DOHH2 (cell line): ENCODE results near the gene ISLR2.

Experiments used
- H3F3A ChIP-seq: fragments of 200-600 bp; sonication (generic), shearing (Covaris generic); 2 replicates; pipeline ENCODE4 v1.6.0; 2016; ENCODE audit warnings: antibody characterized with exemption, mild to moderate bottlenecking; ENCODE audit not compliant: control insufficient read depth, insufficient read depth
- H3K27ac ChIP-seq: fragments of 200-600 bp; sonication (generic); 2 replicates; pipeline ENCODE4 v1.5.1; 2014; ENCODE audit warnings: low read depth, mild to moderate bottlenecking, low read length, moderate library complexity
- H3K27me3 ChIP-seq: fragments of 200-600 bp; sonication (generic); 2 replicates; pipeline ENCODE4 v1.6.1; 2014; ENCODE audit warnings: mild to moderate bottlenecking, low read length, mixed read lengths; ENCODE audit not compliant: control insufficient read depth
- H3K36me3 ChIP-seq: fragments of 200-600 bp; sonication (generic); 2 replicates; pipeline ENCODE4 v1.6.1; 2014; ENCODE audit warnings: mild to moderate bottlenecking, low read length, moderate library complexity, mixed read lengths; ENCODE audit not compliant: control insufficient read depth
- H3K4me1 ChIP-seq: fragments of 200-600 bp; sonication (generic); 2 replicates; pipeline ENCODE4 v1.6.1; 2014; ENCODE audit warnings: mild to moderate bottlenecking, low read length, mixed read lengths; ENCODE audit not compliant: control insufficient read depth
- H3K4me2 ChIP-seq: fragments of 200-600 bp; sonication (generic); 2 replicates; pipeline ENCODE4 v1.6.0; 2014; ENCODE audit warnings: mild to moderate bottlenecking, low read length, moderate library complexity
- H3K4me3 ChIP-seq: fragments of 200-600 bp; sonication (generic); 2 replicates; pipeline ENCODE4 v1.5.1; 2014; ENCODE audit warnings: mild to moderate bottlenecking, low read length, mixed read lengths
- H3K79me2 ChIP-seq: fragments of 200-600 bp; sonication (generic); 2 replicates; pipeline ENCODE4 v1.6.1; 2014; ENCODE audit warnings: mild to moderate bottlenecking, low read length, mixed read lengths; ENCODE audit not compliant: control insufficient read depth
- H3K9me2 ChIP-seq: fragments of 200-600 bp; sonication (generic); replicated peaks from 2 replicates; pipeline ENCODE4 v1.6.1; 2014; ENCODE audit warnings: mild to moderate bottlenecking, low read length, mixed read lengths; ENCODE audit not compliant: control insufficient read depth
- H3K9me3 ChIP-seq: fragments of 200-600 bp; sonication (generic); 2 replicates; pipeline ENCODE4 v1.6.1; 2014; ENCODE audit warnings: antibody characterized with exemption, low read length, mixed read lengths; ENCODE audit not compliant: control insufficient read depth, insufficient read depth
- H4K20me1 ChIP-seq: fragments of 200-600 bp; sonication (generic); 2 replicates; pipeline ENCODE4 v1.6.0; 2014; ENCODE audit warnings: low read depth, mild to moderate bottlenecking, antibody characterized with exemption, low read length, moderate library complexity; ENCODE audit not compliant: control insufficient read depth, insufficient read depth
- CTCF ChIP-seq: fragments of 200-600 bp; sonication (generic); IDR thresholded peaks from one replicate; pipeline ENCODE4 v1.5.1; 2014; ENCODE audit warnings: antibody characterized with exemption, mild to moderate bottlenecking, low read depth, low read length; ENCODE audit not compliant: poor library complexity, severe bottlenecking
- EZH2phosphoT487 ChIP-seq: fragments of 200-600 bp; sonication (generic); IDR thresholded peaks from 2 replicates; pipeline ENCODE4 v1.6.1; 2017; ENCODE audit warnings: borderline replicate concordance, mild to moderate bottlenecking, antibody characterized with exemption, low read length, moderate library complexity, mixed read lengths

Gene ISLR2

GRCh38 chr15:74146277-74146800 lies 16.0 kb downstream of the ISLR2 start:
- no peaks in the 10 kb centered on the region for H3K36me3 ChIP-seq
- peaks cover 2% of the 10 kb centered on the region for H3K27me3 ChIP-seq
- no peaks in the 10 kb centered on the region for H3F3A ChIP-seq
- H3K4me2 ChIP-seq: no peak overlapping the region
- no peaks in the 10 kb centered on the region for H3K79me2 ChIP-seq
- no peaks in the 10 kb centered on the region for H3K9me2 ChIP-seq
- H3K9me3 ChIP-seq: no peaks in the 10 kb centered on the region
- H3K27ac ChIP-seq: no peak overlapping the region
- H3K4me1 ChIP-seq: no peaks in the 10 kb centered on the region
- H4K20me1 ChIP-seq: no peaks in the 10 kb centered on the region
- TF ChIP-seq EZH2phosphoT487: no peak
- TF ChIP-seq CTCF: no peak
- H3K4me3 ChIP-seq: no peak overlapping the region

- Histone ChIP-seq H3K9me2 (no peaks in the 10 kb centered on the region), H3K79me2 (no peaks in the 10 kb centered on the region), H3K4me3 (no peak overlapping the region)
Measured at GRCh38 chr15:74147051-74147450, 16.7 kb downstream of the ISLR2 start.

GRCh38 chr15:74155766-74156417 lies 25.5 kb downstream of the ISLR2 start:
- no peak overlapping the region for H3K27ac ChIP-seq
- TF ChIP-seq EZH2phosphoT487 (no peak), CTCF (no peak)

More at GRCh38 chr15:74147051-74147450, 16.7 kb downstream of the ISLR2 start:
- Histone ChIP-seq H3K9me3 (no peaks in the 10 kb centered on the region), H3K4me1 (no peaks in the 10 kb centered on the region), H3K27ac (no peak overlapping the region), H3F3A (no peaks in the 10 kb centered on the region), H3K36me3 (no peaks in the 10 kb centered on the region), H4K20me1 (no peaks in the 10 kb centered on the region), H3K4me2 (no peak overlapping the region), H3K27me3 (peaks cover 2% of the 10 kb centered on the region)
- TF ChIP-seq CTCF: no peak
- TF ChIP-seq EZH2phosphoT487: no peak

More at GRCh38 chr15:74155766-74156417, 25.5 kb downstream of the ISLR2 start:
- Histone ChIP-seq H3K79me2 (no peaks in the 10 kb centered on the region), H3K9me2 (no peaks in the 10 kb centered on the region), H3K36me3 (no peaks in the 10 kb centered on the region), H4K20me1 (no peaks in the 10 kb centered on the region), H3F3A (no peaks in the 10 kb centered on the region), H3K4me3 (no peak overlapping the region), H3K27me3 (peaks cover 21% of the 10 kb centered on the region), H3K4me1 (no peaks in the 10 kb centered on the region), H3K4me2 (no peak overlapping the region), H3K9me3 (no peaks in the 10 kb centered on the region)
